ENCODE data around the gene ADGRF5.

The ADGRF5 gene

GRCh38 chr6:46921731-46922130 lies at the start of gene ADGRF5:
TSS of gene ADGRF5 (minus strand) at chr6:46921938. CDS start at chr6:46906762, 15,176 bp downstream.
- no peak for DNase-seq

- no peak for DNase-seq
These were observed 47.5 kb upstream of the ADGRF5 start for GRCh38 chr6:46969206-46969605.

GRCh38 chr6:46967826-46968349 lies 46.1 kb upstream of the ADGRF5 start:
- no peak for DNase-seq

- no peak for DNase-seq
These were observed 43.2 kb upstream of the ADGRF5 start for GRCh38 chr6:46964716-46965519.

GRCh38 chr6:46963626-46964025 lies 41.9 kb upstream of the ADGRF5 start:
- no peak for DNase-seq

- no peak for DNase-seq
These were observed 41.3 kb upstream of the ADGRF5 start for GRCh38 chr6:46963039-46963438.

GRCh38 chr6:46961711-46962110 lies 40.0 kb upstream of the ADGRF5 start:
- no peak for DNase-seq

- no peak for DNase-seq
These were observed 39.5 kb upstream of the ADGRF5 start for GRCh38 chr6:46961232-46961631.

GRCh38 chr6:46959419-46959818 lies 37.7 kb upstream of the ADGRF5 start:
- no peak for DNase-seq

GRCh38 chr6:46956409-46956808 lies 34.7 kb upstream of the ADGRF5 start:
- DNase-seq: no peak

GRCh38 chr6:46954837-46955451 lies 33.2 kb upstream of the ADGRF5 start:
- DNase-seq: no peak

GRCh38 chr6:46953921-46954320 lies 32.2 kb upstream of the ADGRF5 start:
- no peak for DNase-seq

- no peak for DNase-seq
These were observed 28.0 kb upstream of the ADGRF5 start for GRCh38 chr6:46949632-46950280.

- DNase-seq: no peak
These were observed 27.0 kb upstream of the ADGRF5 start for GRCh38 chr6:46948699-46949098.

GRCh38 chr6:46947497-46947896 lies 25.8 kb upstream of the ADGRF5 start:
- DNase-seq: no peak

GRCh38 chr6:46940433-46941226 lies 18.9 kb upstream of the ADGRF5 start:
- no peak for DNase-seq

GRCh38 chr6:46937642-46938041 lies 15.9 kb upstream of the ADGRF5 start:
- no peak for DNase-seq

GRCh38 chr6:46935687-46936086 lies 13.9 kb upstream of the ADGRF5 start:
- DNase-seq: no peak

- no peak for DNase-seq
These were observed 12.0 kb upstream of the ADGRF5 start for GRCh38 chr6:46933751-46934150.

- no peak for DNase-seq
These were observed 11.0 kb upstream of the ADGRF5 start for GRCh38 chr6:46932526-46933319.

GRCh38 chr6:46931416-46931815 lies 9.7 kb upstream of the ADGRF5 start:
- no peak for DNase-seq

- DNase-seq: no peak
These were observed 8.6 kb upstream of the ADGRF5 start for GRCh38 chr6:46930331-46930730.

Data from stimulated activated CD4-positive, alpha-beta T cell treated with anti-CD3 and anti-CD28 coated beads, Interleukin-1b, Interleukin-23, amount 100 ng/mL, for 48 hours (primary cell).